ENCODE data around the gene NETO2. TPM values are rescaled to one million over a fixed set of nuclear protein-coding genes. Genes with fewer than 3 reads are reported as not detected.

The NETO2 gene
- total RNA-seq, 1 experiment from 2014 or later = 28.6 TPM

DNA sequence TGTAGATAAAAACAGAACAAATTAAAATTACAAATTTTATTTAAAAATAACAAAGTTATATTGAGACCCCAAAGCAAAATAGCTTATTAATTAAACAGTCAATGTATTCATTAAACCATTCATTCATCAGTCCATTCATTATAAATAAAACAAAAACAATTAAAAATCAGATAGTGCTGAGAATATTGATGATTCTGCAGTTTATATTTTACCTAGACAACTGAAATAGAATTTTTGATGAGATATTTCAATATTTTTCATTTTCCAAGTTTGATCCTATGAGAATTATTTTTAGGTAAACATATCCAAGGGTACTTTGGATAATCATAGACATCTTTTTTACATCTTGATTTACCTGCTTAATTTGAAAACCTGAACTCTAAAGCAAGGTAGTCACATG, 15.2 kb upstream of the NETO2 start:
- Histone ChIP-seq H3K14ac (ENCODE audit: insufficient read depth, low read length) (no peak overlapping the region), H2BK5ac (ENCODE audit: insufficient read length, low read length) (no peak overlapping the region), H3K23ac (ENCODE audit: insufficient read length, low read depth, low read length) (no peak overlapping the region), H3K4me1 (ENCODE audit: insufficient read depth, low read length) (no peaks in the 10 kb centered on the region), H3K79me2 (ENCODE audit: insufficient read depth, low read length) (no peaks in the 10 kb centered on the region), H4K20me1 (ENCODE audit: control insufficient read depth, insufficient read depth, insufficient read length) (no peaks in the 10 kb centered on the region), H3T11ph (ENCODE audit: low read length) (no peak overlapping the region), H3K18ac (ENCODE audit: insufficient read length, low read depth, low read length) (no peak overlapping the region), H2AFZ (ENCODE audit: low read length) (no peak overlapping the region), H2AK5ac (ENCODE audit: insufficient read length, low read length) (no peak overlapping the region), H3K27me3 (ENCODE audit: insufficient read depth, low read length) (no peaks in the 10 kb centered on the region), H3K56ac (ENCODE audit: insufficient read length, low read depth, low read length) (no peak overlapping the region), H2BK12ac (ENCODE audit: insufficient read length, low read depth, low read length) (no peak overlapping the region), H3K9ac (ENCODE audit: extremely low read depth, insufficient read length, low read length) (no peak overlapping the region), H2BK15ac (ENCODE audit: low read depth, low read length) (no peak overlapping the region), H4K8ac (replicated peaks; ENCODE audit: insufficient read length, low read depth, low read length) (no peak overlapping the region), H4K91ac (ENCODE audit: insufficient read length, low read depth, low read length) (no peak overlapping the region), H2BK20ac (ENCODE audit: low read depth, low read length, poor library complexity, severe bottlenecking) (no peak overlapping the region), H2BK120ac (ENCODE audit: low read depth, low read length, poor library complexity, severe bottlenecking) (no peak overlapping the region), H3K4me2 (ENCODE audit: insufficient read depth, insufficient read length, low read length) (no peak overlapping the region), H3K79me1 (ENCODE audit: insufficient read depth, low read depth, low read length, poor library complexity, severe bottlenecking) (no peaks in the 10 kb centered on the region), H3K27ac (ENCODE audit: insufficient read length, low read depth, low read length) (no peak overlapping the region), H3K23me2 (ENCODE audit: insufficient read length, low read depth, low read length, poor library complexity, severe bottlenecking) (no peaks in the 10 kb centered on the region), H4K5ac (ENCODE audit: insufficient read length, low read depth, low read length) (no peak overlapping the region), H3K9me3 (ENCODE audit: control insufficient read depth, low read depth, low read length) (no peaks in the 10 kb centered on the region), H3K4ac (ENCODE audit: low read depth, low read length) (no peak overlapping the region)
- DNase-seq = no peak
- H3K4me3 Mint-ChIP-seq = no peak overlapping the region
- no peak overlapping the region for H3K27ac Mint-ChIP-seq
- H3K4me1 Mint-ChIP-seq = no peaks in the 10 kb centered on the region
- no peaks in the 10 kb centered on the region for H3K27me3 Mint-ChIP-seq (ENCODE audit: low read depth)
- no peaks in the 10 kb centered on the region for H3K9me3 Mint-ChIP-seq
- H3K36me3 Mint-ChIP-seq (ENCODE audit: insufficient read depth in 1 of 3, low read depth in 3 of 3) = peaks cover 0 to 6% (median 4%) of the 10 kb centered on the region in 3 experiments; a peak in 4 of 7 replicates
- no peak for TF ChIP-seq CTCF (conservative IDR thresholded peaks at IDR 0.05)

Data from H9 (cell line).